K562 (cell line): ENCODE measurements around the gene LMO7. TPM values are rescaled to one million over a fixed set of nuclear protein-coding genes. Genes with fewer than 3 reads are reported as not detected.

Experiments
- ATAC-seq: fragments of 200-7000 bp; cut with Tn5 transposase; 3 replicates; pipeline ENCODE4 v1.9.1; 2020; ENCODE audit warnings: moderate library complexity
- BruUV-seq: library from RNA; stranded (reverse); fragments of 400-500 nt; replicated peaks from 2 replicates; lab custom pipeline; 2021; lab: Mats Ljungman, UMichigan
- CTCF ChIA-PET: fragments of 300-600 bp; formaldehyde crosslinking; extraction: SDS; loops from one replicate; lab custom pipeline; 2021; ENCODE audit warnings: low intra/inter-chr PET ratio; lab: Yijun Ruan, JAX
- POLR2A ChIA-PET: fragments of 300-600, 350-650 bp; sonication (Branson Sonifier 250); formaldehyde crosslinking; extraction: SDS; loops from one replicate; lab custom pipeline; 2021; ENCODE audit warnings: antibody characterized with exemption, inconsistent platforms; lab: Yijun Ruan, JAX
- DNase-seq, 4 experiments: peaks; one replicate each; pipeline versions ENCODE4 v3.0.0 to v3.0.0-alpha.2; 2011 to 2018; ENCODE audit warnings: low spot score in 3 of 4, mixed read lengths in 3 of 4; ENCODE audit errors: extremely low read depth in 1 of 4
- FAIRE-seq: peaks from 2 replicates; lab custom pipeline; 2011; peaks lifted over from hg19 to GRCh38; lab: Jason Lieb, UNC
- H2AFZ ChIP-seq: 2 replicates; pipeline ENCODE4 v1.6.0; 2011; ENCODE audit warnings: low read depth, low read length, control low read depth, inconsistent platforms
- H3K27ac ChIP-seq: fragments of 200-600 bp; 3 replicates; pipeline ENCODE4 v1.8.0; 2011; ENCODE audit warnings: low read depth, mild to moderate bottlenecking, control low read depth, inconsistent platforms, low read length, moderate library complexity, mixed read lengths; ENCODE audit errors: extremely low read depth
- H3K27me3 ChIP-seq, 2 experiments: fragments of 300-600 bp in 1 of 2; 2 replicates in 1 of 2; 3 replicates in 1 of 2; pipeline versions ENCODE4 v1.6.0 to v1.8.0; 2011; ENCODE audit warnings: inconsistent platforms in 2 of 2, low read length in 2 of 2, mild to moderate bottlenecking in 1 of 2, mixed read lengths in 1 of 2, moderate library complexity in 1 of 2; ENCODE audit not compliant: control insufficient read depth in 2 of 2, insufficient read depth in 2 of 2
- H3K36me3 ChIP-seq: fragments of 300-600 bp; 3 replicates; pipeline ENCODE4 v1.8.0; 2011; ENCODE audit warnings: mild to moderate bottlenecking, low read length, inconsistent platforms; ENCODE audit not compliant: control insufficient read depth, insufficient read depth
- H3K4me1 ChIP-seq, 2 experiments: fragments of 200-600 bp in 1 of 2; replicated peaks in 1 of 2; 2 replicates in 1 of 2; 3 replicates in 1 of 2; pipeline versions ENCODE4 v1.5.1 to v1.8.0; 2011; ENCODE audit warnings: inconsistent platforms in 2 of 2, low read length in 2 of 2, mild to moderate bottlenecking in 1 of 2, mixed read lengths in 1 of 2, moderate library complexity in 1 of 2; ENCODE audit not compliant: control insufficient read depth in 2 of 2, insufficient read depth in 2 of 2
- H3K4me2 ChIP-seq: 2 replicates; pipeline ENCODE4 v1.6.1; 2011; ENCODE audit warnings: low read length, control low read depth, inconsistent platforms, mixed read lengths; ENCODE audit not compliant: insufficient read depth
- H3K4me3 ChIP-seq: fragments of 200-600 bp; sonication (generic), shearing (Covaris generic); 2 replicates; pipeline ENCODE4 v1.5.1; 2016; ENCODE audit warnings: control low read depth, inconsistent platforms
- H3K79me2 ChIP-seq: fragments of 200-600 bp; 3 replicates; pipeline ENCODE4 v1.8.0; 2011; ENCODE audit warnings: low read length, inconsistent platforms; ENCODE audit not compliant: control insufficient read depth, insufficient read depth
- H3K9ac ChIP-seq, 2 experiments: 2 replicates each; pipeline versions ENCODE4 v1.6.0 to v1.6.1; 2011; ENCODE audit warnings: low read depth in 2 of 2, low read length in 2 of 2, control low read depth in 1 of 2, inconsistent platforms in 1 of 2, mild to moderate bottlenecking in 1 of 2, mixed read lengths in 1 of 2; ENCODE audit not compliant: insufficient read depth in 1 of 2
- H3K9me1 ChIP-seq: one replicate; pipeline ENCODE4 v1.6.0; 2011; ENCODE audit warnings: inconsistent platforms, mild to moderate bottlenecking, low read length, moderate library complexity; ENCODE audit not compliant: control insufficient read depth, insufficient read depth
- H3K9me3 ChIP-seq: replicated peaks from 2 replicates; pipeline ENCODE4 v1.5.1; 2011; ENCODE audit warnings: low read depth, low read length, inconsistent platforms; ENCODE audit not compliant: control insufficient read depth, insufficient read depth
- H4K20me1 ChIP-seq: replicated peaks from 2 replicates; pipeline ENCODE4 v1.6.1; 2011; ENCODE audit warnings: low read length, inconsistent platforms, mixed read lengths; ENCODE audit not compliant: control insufficient read depth, insufficient read depth
- ARID3A ChIP-seq: IDR thresholded peaks from 2 replicates; pipeline ENCODE4 v1.6.1; 2012; ENCODE audit warnings: low read depth, low read length, improper control_type of control experiment, borderline replicate concordance
- BCOR ChIP-seq: fragments of 450-650 bp; IDR thresholded peaks from 2 replicates; pipeline ENCODE4 v1.6.1; 2016
- BRCA1 ChIP-seq, 2 experiments: fragments of 450-650 bp in 1 of 2; sonication (generic) in 1 of 2; formaldehyde crosslinking in 1 of 2; IDR thresholded peaks; 2 replicates each; pipeline versions ENCODE4 v1.5.0 to v1.6.1; 2017 to 2020; ENCODE audit warnings: mild to moderate bottlenecking in 1 of 2, missing genetic modification reagents in 1 of 2
- E2F8 ChIP-seq: fragments of 450-650 bp; IDR thresholded peaks from 2 replicates; pipeline ENCODE4 v1.7.1; 2018; ENCODE audit warnings: mild to moderate bottlenecking, low read depth; ENCODE audit not compliant: partially characterized antibody
- ESRRB ChIP-seq: fragments of 250-450 bp; sonication (Bioruptor Pico); IDR thresholded peaks from 2 replicates; pipeline ENCODE4 v1.5.0; 2020; ENCODE audit warnings: mild to moderate bottlenecking, moderate library complexity, borderline replicate concordance
- GATA2 ChIP-seq: sonication (generic); formaldehyde crosslinking; IDR thresholded peaks from 2 replicates; pipeline ENCODE4 v1.4.0; 2020; ENCODE audit warnings: mild to moderate bottlenecking, missing genetic modification reagents
- HDAC3 ChIP-seq: fragments of 450-650 bp; IDR thresholded peaks from 2 replicates; pipeline ENCODE4 v1.6.1; 2018; ENCODE audit warnings: borderline replicate concordance, mild to moderate bottlenecking, moderate library complexity; ENCODE audit not compliant: partially characterized antibody
- KAT2B ChIP-seq: IDR thresholded peaks from one replicate; pipeline ENCODE4 v1.6.1; 2012; ENCODE audit warnings: low read depth, mild to moderate bottlenecking, control low read depth, inconsistent platforms, low read length, moderate library complexity
- MAX ChIP-seq: sonication (generic); formaldehyde crosslinking; IDR thresholded peaks from 2 replicates; pipeline ENCODE4 v1.9.0; 2022; ENCODE audit warnings: mild to moderate bottlenecking, missing genetic modification reagents
- PREB ChIP-seq: sonication (generic); formaldehyde crosslinking; IDR thresholded peaks from 2 replicates; pipeline ENCODE4 v1.8.1; 2023; ENCODE audit warnings: mild to moderate bottlenecking, missing genetic modification reagents
- RBM25 ChIP-seq: fragments of 200-400 bp; formaldehyde crosslinking; IDR thresholded peaks from 2 replicates; pipeline ENCODE4 v1.6.1; 2018; ENCODE audit warnings: low read length, low read depth, moderate library complexity; ENCODE audit not compliant: severe bottlenecking
- TAF1 ChIP-seq: IDR thresholded peaks from 2 replicates; pipeline ENCODE4 v1.6.1; 2011; ENCODE audit warnings: mild to moderate bottlenecking, low read length, moderate library complexity; ENCODE audit not compliant: insufficient read depth, control insufficient read depth, severe bottlenecking; ENCODE audit errors: extremely low read depth
- XRCC3 ChIP-seq: fragments of 450-650 bp; IDR thresholded peaks from 2 replicates; pipeline ENCODE4 v1.6.1; 2017; ENCODE audit warnings: mild to moderate bottlenecking, moderate library complexity
- ZBTB2 ChIP-seq: fragments of 450-650 bp; IDR thresholded peaks from 2 replicates; pipeline ENCODE4 v1.6.1; 2016; ENCODE audit warnings: antibody characterized with exemption
- ZNF384 ChIP-seq: IDR thresholded peaks from 2 replicates; pipeline ENCODE4 v1.6.1; 2012; ENCODE audit warnings: low read depth, low read length, improper control_type of control experiment
- ZNF696 ChIP-seq: fragments of 250-450 bp; sonication (Bioruptor Pico); conservative IDR thresholded peaks from 2 replicates; pipeline ENCODE4 v1.4.0; 2020; ENCODE audit warnings: mild to moderate bottlenecking, moderate library complexity
- in situ Hi-C: fragments of 300-500 bp; cut with MboI; formaldehyde crosslinking; loops from 4 replicates; pipeline ENCODE4 v1.15.0; 2018; ENCODE audit warnings: inconsistent platforms, mixed read lengths
- intact Hi-C: fragments of 100-400 bp; cut with micrococcal nuclease; formaldehyde crosslinking; loops from 2 replicates; pipeline ENCODE4 v1.14.2; 2022
- polyA plus RNA-seq, 8 experiments: library from polyadenylated mRNA; depleted of rRNA in 4 of 8; stranded (reverse) in 5 of 8; unstranded in 3 of 8; fragments of >200 nt; fragmentation: Nextera tagmentation in 2 of 8; fragmentation: Illumina TruSeq in 1 of 8; extraction: Ambion mirVana in 2 of 8; extraction: Trizol in 1 of 8; gene quantifications; 2 replicates each; pipeline versions ENCODE4 v1.2.1 to v1.2.3, GENCODE V29; 2011 to 2014; ENCODE audit warnings: inconsistent platforms in 1 of 8, missing spikeins in 1 of 8
- total RNA-seq, 7 experiments: library from RNA; depleted of rRNA in 6 of 7; stranded (reverse); fragments of >200 nt in 6 of 7; fragmentation: Illumina TruSeq in 2 of 7; extraction: Trizol in 2 of 7; gene quantifications; 2 replicates each; pipeline versions ENCODE4 v1.2.1 to v1.2.3, GENCODE V29; 2011 to 2021; ENCODE audit warnings: low replicate concordance in 1 of 7

Gene LMO7
- total and polyA plus RNA-seq, 9 of the 15 experiments (the other 6 are each of a cell fraction or from before 2014, with no cell fraction given) = 0.42 to 4.3 (median 1.7) TPM

GRCh38 chr13:75643693-75644092 lies 7.6 kb downstream of the LMO7 start:
- Histone ChIP-seq H3K4me1 (no peaks in the 10 kb centered on the region), H3K36me3 (no peaks in the 10 kb centered on the region), H3K27ac (no peak overlapping the region), H3K27me3 (no peaks in the 10 kb centered on the region), H3K9me3 (no peaks in the 10 kb centered on the region), H3K9me1 (no peaks in the 10 kb centered on the region), H2AFZ (no peak overlapping the region), H4K20me1 (no peaks in the 10 kb centered on the region), H3K4me2 (no peak overlapping the region), H3K79me2 (no peaks in the 10 kb centered on the region), H3K9ac (no peak overlapping the region), H3K4me3 (no peak overlapping the region)
- ATAC-seq (no peak), FAIRE-seq (no peak), DNase-seq (no peak)
- POLR2A ChIA-PET = no interaction called here
- intact Hi-C loops (no loop called here), in situ Hi-C loops (no loop called here)
- CTCF ChIA-PET = no interaction called here
- no TSS peak for BruUV-seq
- no peak for TF ChIP-seq ZBTB2
- TF ChIP-seq PREB (CRISPR knock-in tag) = no peak
- TF ChIP-seq BCOR = no peak
- no peak for TF ChIP-seq MAX
- no peak for TF ChIP-seq XRCC3
- TF ChIP-seq ZNF384 = no peak
- TF ChIP-seq ARID3A = no peak
- no peak for TF ChIP-seq GATA2
- TF ChIP-seq KAT2B = no peak
- TF ChIP-seq ESRRB (CRISPR knock-in tag) = no peak
- TF ChIP-seq E2F8 = no peak
- TF ChIP-seq ZNF696 = no peak
- TF ChIP-seq RBM25 = no peak
- TF ChIP-seq HDAC3 = no peak
- no peak for TF ChIP-seq BRCA1 (IDR thresholded peaks at IDR 0.05)
- TF ChIP-seq BRCA1 (CRISPR knock-in tag; IDR thresholded peaks at IDR 0.05) = no peak
- TF ChIP-seq TAF1 = no peak
